Liver (tissue), 9 donors: ENCODE results near the gene SPN. TPM values are rescaled to one million over a fixed set of nuclear protein-coding genes. Genes with fewer than 3 reads are reported as not detected.

Experiments used
- DNase-seq: peaks from one replicate; pipeline ENCODE4 v3.0.0-alpha.2; 2017; ENCODE audit warnings: low spot score
- H3K27ac ChIP-seq, 2 donors: one replicate each; pipeline ENCODE4 v1.7.0; 2013; ENCODE audit warnings: inconsistent platforms in 2 of 2, low read length in 2 of 2, control low read depth in 1 of 2, low read depth in 1 of 2, mild to moderate bottlenecking in 1 of 2
- H3K27me3 ChIP-seq, 4 donors: one replicate each; pipeline versions ENCODE4 v1.6.1 to v1.7.0; 2013; ENCODE audit warnings: low read length in 3 of 4, inconsistent platforms in 1 of 4, mild to moderate bottlenecking in 1 of 4, moderate library complexity in 1 of 4; ENCODE audit not compliant: control insufficient read depth in 4 of 4, insufficient read depth in 4 of 4
- H3K36me3 ChIP-seq, 4 donors: one replicate each; pipeline versions ENCODE4 v1.6.1 to v1.7.0; 2013; ENCODE audit warnings: low read length in 3 of 4, mild to moderate bottlenecking in 3 of 4, low read depth in 1 of 4, moderate library complexity in 1 of 4; ENCODE audit not compliant: control insufficient read depth in 4 of 4, insufficient read depth in 3 of 4
- H3K4me1 ChIP-seq, 4 donors: one replicate each; pipeline versions ENCODE4 v1.6.1 to v1.7.0; 2013; ENCODE audit warnings: low read length in 3 of 4, mild to moderate bottlenecking in 3 of 4, moderate library complexity in 1 of 4; ENCODE audit not compliant: control insufficient read depth in 4 of 4, insufficient read depth in 4 of 4
- H3K4me3 ChIP-seq, 3 donors: one replicate each; pipeline versions ENCODE4 v1.6.1 to v1.7.0; 2013; ENCODE audit warnings: low read length in 3 of 3, control low read depth in 1 of 3, low read depth in 1 of 3, mild to moderate bottlenecking in 1 of 3
- H3K9ac ChIP-seq, 2 donors: one replicate each; pipeline ENCODE4 v1.7.0; 2013; ENCODE audit warnings: low read length in 2 of 2, mild to moderate bottlenecking in 2 of 2, moderate library complexity in 2 of 2, control low read depth in 1 of 2, low read depth in 1 of 2
- H3K9me3 ChIP-seq, 4 donors: one replicate each; pipeline versions ENCODE4 v1.6.1 to v1.7.0; 2013; ENCODE audit warnings: low read length in 3 of 4; ENCODE audit not compliant: control insufficient read depth in 4 of 4
- CTCF ChIP-seq: fragments of 150-350 bp; IDR thresholded peaks from 2 replicates; pipeline ENCODE4 v1.5.1; 2017; ENCODE audit warnings: improper control_type of control experiment, low read depth, low read length; ENCODE audit not compliant: missing input control
- EGR1 ChIP-seq, 2 donors: IDR thresholded peaks; 2 replicates each; pipeline ENCODE4 v1.6.1; 2016 to 2018; ENCODE audit warnings: antibody characterized with exemption in 2 of 2, low read depth in 2 of 2
- FOXA1 ChIP-seq: IDR thresholded peaks from 2 replicates; pipeline ENCODE4 v1.6.1; 2016; ENCODE audit warnings: antibody characterized with exemption
- FOXA2 ChIP-seq: IDR thresholded peaks from 2 replicates; pipeline ENCODE4 v1.6.1; 2016; ENCODE audit warnings: antibody characterized with exemption
- GABPA ChIP-seq, 2 donors: IDR thresholded peaks in 1 of 2; conservative IDR thresholded peaks in 1 of 2; 2 replicates each; pipeline ENCODE4 v1.6.1; 2016; ENCODE audit warnings: antibody characterized with exemption in 2 of 2, mild to moderate bottlenecking in 1 of 2, moderate library complexity in 1 of 2
- HNF4A ChIP-seq, 2 donors: conservative IDR thresholded peaks; 2 replicates each; pipeline ENCODE4 v1.6.1; 2016; ENCODE audit warnings: antibody characterized with exemption in 2 of 2, mild to moderate bottlenecking in 2 of 2
- HNF4G ChIP-seq: IDR thresholded peaks from 2 replicates; pipeline ENCODE4 v1.6.1; 2016; ENCODE audit warnings: antibody characterized with exemption
- JUND ChIP-seq, 2 donors: IDR thresholded peaks; 2 replicates each; pipeline ENCODE4 v1.6.1; 2016; ENCODE audit warnings: antibody characterized with exemption in 2 of 2
- NR2F2 ChIP-seq: IDR thresholded peaks from 2 replicates; pipeline ENCODE4 v1.6.1; 2016; ENCODE audit warnings: antibody characterized with exemption
- RAD21 ChIP-seq, 2 donors: IDR thresholded peaks; 2 replicates each; pipeline ENCODE4 v1.6.1; 2016; ENCODE audit warnings: antibody characterized with exemption in 2 of 2, mild to moderate bottlenecking in 2 of 2
- RXRA ChIP-seq, 2 donors: IDR thresholded peaks; 2 replicates each; pipeline ENCODE4 v1.6.1; 2017 to 2018; ENCODE audit warnings: antibody characterized with exemption in 2 of 2, mild to moderate bottlenecking in 1 of 2
- SP1 ChIP-seq: IDR thresholded peaks from 2 replicates; pipeline ENCODE4 v1.6.1; 2018; ENCODE audit warnings: antibody characterized with exemption, mild to moderate bottlenecking
- TAF1 ChIP-seq: conservative IDR thresholded peaks from 2 replicates; pipeline ENCODE4 v1.6.1; 2016; ENCODE audit warnings: antibody characterized with exemption, mild to moderate bottlenecking
- YY1 ChIP-seq: IDR thresholded peaks from 2 replicates; pipeline ENCODE4 v1.6.1; 2016; ENCODE audit warnings: antibody characterized with exemption, mild to moderate bottlenecking
- ZBTB33 ChIP-seq: IDR thresholded peaks from 2 replicates; pipeline ENCODE4 v1.6.1; 2016; ENCODE audit warnings: antibody characterized with exemption
- WGBS: extraction: QIAGEN DNeasy Blood & Tissue Kit; methylation state at CpG from one replicate; pipeline ENCODE4 v1.1.7; 2013; 5-methylcytosine and 5-hydroxymethylcytosine counted together
- polyA plus RNA-seq, 2 donors: library from polyadenylated mRNA; stranded (reverse) in 1 of 2; unstranded in 1 of 2; fragments of 200-250 nt in 1 of 2; fragments of >200 nt in 1 of 2; fragmentation: Nextera tagmentation in 1 of 2; extraction: Ambion mirVana in 1 of 2; gene quantifications; one replicate each; pipeline versions ENCODE4 v1.2.1 to v1.2.3, GENCODE V29; 2013 to 2015
- total RNA-seq, 2 donors: library from RNA; depleted of rRNA; stranded (reverse); fragments of >200 nt; gene quantifications; one replicate each; pipeline ENCODE4 v1.2.3, GENCODE V29; 2014
- TF ChIP-seq, protein P1 (sequence below): IDR thresholded peaks from 2 replicates; pipeline ENCODE4 v1.6.1; 2016; ENCODE audit warnings: antibody characterized with exemption
- TF ChIP-seq, protein P2 (sequence below): IDR thresholded peaks from 2 replicates; pipeline ENCODE4 v1.6.1; 2016; ENCODE audit warnings: antibody characterized with exemption, mild to moderate bottlenecking
- TF ChIP-seq, protein P3 (sequence below): IDR thresholded peaks from 2 replicates; pipeline ENCODE4 v1.6.1; 2016; ENCODE audit warnings: antibody characterized with exemption
- donor health status: healthy.
- donor health status: healthy.
- donor health status: healthy.
- donor health status: healthy.
- donor health status: healthy.

The SPN gene
- total and polyA plus RNA-seq, 4 donors, result 0.85 to 31.2 (median 0.91) TPM

DNA sequence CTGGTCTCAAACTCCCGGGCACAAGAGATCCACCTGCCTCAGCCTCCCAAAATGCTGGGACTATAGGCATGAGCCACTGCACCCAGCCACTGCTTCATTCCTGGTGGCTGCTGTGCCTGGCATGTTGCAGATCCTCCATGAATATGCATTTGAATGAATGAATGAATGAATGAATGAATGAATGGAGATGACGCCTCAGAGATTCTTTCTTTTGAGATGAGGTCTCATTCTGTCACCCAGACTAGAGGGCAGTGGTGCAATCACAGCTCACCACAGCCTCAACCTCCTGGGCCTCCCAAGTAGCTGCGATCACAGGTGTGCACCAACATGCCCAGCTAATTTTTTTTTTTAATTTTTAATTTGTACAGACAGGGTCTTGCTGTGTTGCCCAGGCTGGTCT, 5.2 kb downstream of the SPN start:
- no peaks in the 10 kb centered on the region for H3K36me3 ChIP-seq
- H3K4me1 ChIP-seq, result no peaks in the 10 kb centered on the region
- H3K27ac ChIP-seq, result no peak overlapping the region
- H3K4me3 ChIP-seq, result no peak overlapping the region
- DNase-seq, result no peak
- no peak overlapping the region for H3K9ac ChIP-seq
- 88% methylated on average over 3 of the region's 3 CpGs for WGBS
- no peaks in the 10 kb centered on the region for H3K27me3 ChIP-seq
- no peaks in the 10 kb centered on the region for H3K9me3 ChIP-seq
- TF ChIP-seq SP1 (no peak), NR2F2 (no peak), YY1 (no peak), FOXA2 (no peak), JUND (IDR thresholded peaks at IDR 0.05) (no peak), ZBTB33 (no peak), HNF4A (conservative IDR thresholded peaks at IDR 0.05) (no peak), EGR1 (IDR thresholded peaks at IDR 0.05; ENCODE audit: low read depth in 2 of 2) (no peak), RXRA (IDR thresholded peaks at IDR 0.05) (no peak), FOXA1 (no peak), TAF1 (no peak), GABPA (IDR thresholded peaks at IDR 0.05 in 1 of 2, conservative IDR thresholded peaks at IDR 0.05 in 1 of 2) (no peak), CTCF (no peak), RAD21 (IDR thresholded peaks at IDR 0.05) (no peak)
- TF ChIP-seq, protein P1, sequence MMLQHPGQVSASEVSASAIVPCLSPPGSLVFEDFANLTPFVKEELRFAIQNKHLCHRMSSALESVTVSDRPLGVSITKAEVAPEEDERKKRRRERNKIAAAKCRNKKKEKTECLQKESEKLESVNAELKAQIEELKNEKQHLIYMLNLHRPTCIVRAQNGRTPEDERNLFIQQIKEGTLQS, result no peak
- TF ChIP-seq, protein P2, sequence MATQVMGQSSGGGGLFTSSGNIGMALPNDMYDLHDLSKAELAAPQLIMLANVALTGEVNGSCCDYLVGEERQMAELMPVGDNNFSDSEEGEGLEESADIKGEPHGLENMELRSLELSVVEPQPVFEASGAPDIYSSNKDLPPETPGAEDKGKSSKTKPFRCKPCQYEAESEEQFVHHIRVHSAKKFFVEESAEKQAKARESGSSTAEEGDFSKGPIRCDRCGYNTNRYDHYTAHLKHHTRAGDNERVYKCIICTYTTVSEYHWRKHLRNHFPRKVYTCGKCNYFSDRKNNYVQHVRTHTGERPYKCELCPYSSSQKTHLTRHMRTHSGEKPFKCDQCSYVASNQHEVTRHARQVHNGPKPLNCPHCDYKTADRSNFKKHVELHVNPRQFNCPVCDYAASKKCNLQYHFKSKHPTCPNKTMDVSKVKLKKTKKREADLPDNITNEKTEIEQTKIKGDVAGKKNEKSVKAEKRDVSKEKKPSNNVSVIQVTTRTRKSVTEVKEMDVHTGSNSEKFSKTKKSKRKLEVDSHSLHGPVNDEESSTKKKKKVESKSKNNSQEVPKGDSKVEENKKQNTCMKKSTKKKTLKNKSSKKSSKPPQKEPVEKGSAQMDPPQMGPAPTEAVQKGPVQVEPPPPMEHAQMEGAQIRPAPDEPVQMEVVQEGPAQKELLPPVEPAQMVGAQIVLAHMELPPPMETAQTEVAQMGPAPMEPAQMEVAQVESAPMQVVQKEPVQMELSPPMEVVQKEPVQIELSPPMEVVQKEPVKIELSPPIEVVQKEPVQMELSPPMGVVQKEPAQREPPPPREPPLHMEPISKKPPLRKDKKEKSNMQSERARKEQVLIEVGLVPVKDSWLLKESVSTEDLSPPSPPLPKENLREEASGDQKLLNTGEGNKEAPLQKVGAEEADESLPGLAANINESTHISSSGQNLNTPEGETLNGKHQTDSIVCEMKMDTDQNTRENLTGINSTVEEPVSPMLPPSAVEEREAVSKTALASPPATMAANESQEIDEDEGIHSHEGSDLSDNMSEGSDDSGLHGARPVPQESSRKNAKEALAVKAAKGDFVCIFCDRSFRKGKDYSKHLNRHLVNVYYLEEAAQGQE, result no peak
- TF ChIP-seq, protein P3, sequence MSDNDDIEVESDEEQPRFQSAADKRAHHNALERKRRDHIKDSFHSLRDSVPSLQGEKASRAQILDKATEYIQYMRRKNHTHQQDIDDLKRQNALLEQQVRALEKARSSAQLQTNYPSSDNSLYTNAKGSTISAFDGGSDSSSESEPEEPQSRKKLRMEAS, result no peak

DNA sequence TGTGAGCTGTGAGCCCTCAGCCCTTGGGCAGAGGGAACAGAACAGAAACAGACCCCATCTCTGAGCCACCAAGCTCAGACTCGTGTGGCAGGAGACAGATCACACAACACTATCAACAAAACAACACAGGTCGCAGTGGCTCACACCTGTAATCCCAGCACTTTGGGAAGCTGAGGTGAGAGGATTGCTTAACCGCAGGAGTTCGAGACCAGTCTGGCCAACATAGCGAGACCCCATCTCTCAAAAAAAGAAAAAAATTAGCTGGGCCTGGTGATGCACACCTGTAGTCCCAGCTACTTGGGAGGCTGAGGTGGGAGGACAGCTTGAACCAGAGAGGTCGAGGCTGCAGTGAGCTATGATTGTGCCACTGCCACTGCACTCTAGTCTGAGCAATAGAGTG, 10.5 kb downstream of the SPN start:
- WGBS, result 94% methylated on average over 6 of the region's 6 CpGs
- no peaks in the 10 kb centered on the region for H3K36me3 ChIP-seq
- peaks cover 0 to 4% (median under 1%) of the 10 kb centered on the region in 4 donors for H3K4me1 ChIP-seq
- no peaks in the 10 kb centered on the region for H3K9me3 ChIP-seq
- no peak overlapping the region for H3K4me3 ChIP-seq
- TF ChIP-seq CTCF (no peak), FOXA1 (no peak), RXRA (IDR thresholded peaks at IDR 0.05) (no peak), YY1 (no peak), NR2F2 (no peak), ZBTB33 (no peak), HNF4G (no peak), FOXA2 (no peak), RAD21 (IDR thresholded peaks at IDR 0.05) (no peak), JUND (IDR thresholded peaks at IDR 0.05) (no peak), GABPA (IDR thresholded peaks at IDR 0.05 in 1 of 2, conservative IDR thresholded peaks at IDR 0.05 in 1 of 2) (no peak), HNF4A (conservative IDR thresholded peaks at IDR 0.05) (no peak), TAF1 (no peak)
- TF ChIP-seq, protein P1, result no peak
- no peak overlapping the region for H3K9ac ChIP-seq
- H3K27ac ChIP-seq, result no peak overlapping the region
- DNase-seq, result no peak
- no peaks in the 10 kb centered on the region for H3K27me3 ChIP-seq
